Sciatic nerve (tissue), 2 donors: ENCODE measurements around the gene LRIG3. TPM values are rescaled to one million over a fixed set of nuclear protein-coding genes. Genes with fewer than 3 reads are reported as not detected.
"Not testable (repeated sequence)": the region's sequence is repeated elsewhere in the genome, so short reads cannot be mapped to it uniquely, and the experiment has no call there.

Source experiments
- ATAC-seq: fragments of 200-7000 bp; cut with Tn5 transposase; one replicate; pipeline ENCODE4 v1.9.1; 2020; ENCODE audit warnings: mild to moderate bottlenecking, moderate library complexity
- DNase-seq: peaks from one replicate; pipeline ENCODE4 v3.0.0-alpha.2; 2020; ENCODE audit warnings: low spot score
- intact Hi-C: fragments of 100-400 bp; cut with DNase I; formaldehyde crosslinking; loops from one replicate; pipeline ENCODE4 v1.14.2; 2022
- total RNA-seq: library from RNA; stranded (reverse); fragmentation: NEBNext Ultra II Directional; extraction: Animal tissue kit (Norgen Biotek cat#: 25700); gene quantifications from one replicate; pipeline ENCODE4 v1.2.1, GENCODE V29; 2021
- donor health status: DM: no; HTN: no; CAD: no.
- donor health status: DM: no; HTN: no; CAD: no.

The LRIG3 gene, protein sequence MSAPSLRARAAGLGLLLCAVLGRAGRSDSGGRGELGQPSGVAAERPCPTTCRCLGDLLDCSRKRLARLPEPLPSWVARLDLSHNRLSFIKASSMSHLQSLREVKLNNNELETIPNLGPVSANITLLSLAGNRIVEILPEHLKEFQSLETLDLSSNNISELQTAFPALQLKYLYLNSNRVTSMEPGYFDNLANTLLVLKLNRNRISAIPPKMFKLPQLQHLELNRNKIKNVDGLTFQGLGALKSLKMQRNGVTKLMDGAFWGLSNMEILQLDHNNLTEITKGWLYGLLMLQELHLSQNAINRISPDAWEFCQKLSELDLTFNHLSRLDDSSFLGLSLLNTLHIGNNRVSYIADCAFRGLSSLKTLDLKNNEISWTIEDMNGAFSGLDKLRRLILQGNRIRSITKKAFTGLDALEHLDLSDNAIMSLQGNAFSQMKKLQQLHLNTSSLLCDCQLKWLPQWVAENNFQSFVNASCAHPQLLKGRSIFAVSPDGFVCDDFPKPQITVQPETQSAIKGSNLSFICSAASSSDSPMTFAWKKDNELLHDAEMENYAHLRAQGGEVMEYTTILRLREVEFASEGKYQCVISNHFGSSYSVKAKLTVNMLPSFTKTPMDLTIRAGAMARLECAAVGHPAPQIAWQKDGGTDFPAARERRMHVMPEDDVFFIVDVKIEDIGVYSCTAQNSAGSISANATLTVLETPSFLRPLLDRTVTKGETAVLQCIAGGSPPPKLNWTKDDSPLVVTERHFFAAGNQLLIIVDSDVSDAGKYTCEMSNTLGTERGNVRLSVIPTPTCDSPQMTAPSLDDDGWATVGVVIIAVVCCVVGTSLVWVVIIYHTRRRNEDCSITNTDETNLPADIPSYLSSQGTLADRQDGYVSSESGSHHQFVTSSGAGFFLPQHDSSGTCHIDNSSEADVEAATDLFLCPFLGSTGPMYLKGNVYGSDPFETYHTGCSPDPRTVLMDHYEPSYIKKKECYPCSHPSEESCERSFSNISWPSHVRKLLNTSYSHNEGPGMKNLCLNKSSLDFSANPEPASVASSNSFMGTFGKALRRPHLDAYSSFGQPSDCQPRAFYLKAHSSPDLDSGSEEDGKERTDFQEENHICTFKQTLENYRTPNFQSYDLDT
- 54.2 TPM for total RNA-seq

DNA sequence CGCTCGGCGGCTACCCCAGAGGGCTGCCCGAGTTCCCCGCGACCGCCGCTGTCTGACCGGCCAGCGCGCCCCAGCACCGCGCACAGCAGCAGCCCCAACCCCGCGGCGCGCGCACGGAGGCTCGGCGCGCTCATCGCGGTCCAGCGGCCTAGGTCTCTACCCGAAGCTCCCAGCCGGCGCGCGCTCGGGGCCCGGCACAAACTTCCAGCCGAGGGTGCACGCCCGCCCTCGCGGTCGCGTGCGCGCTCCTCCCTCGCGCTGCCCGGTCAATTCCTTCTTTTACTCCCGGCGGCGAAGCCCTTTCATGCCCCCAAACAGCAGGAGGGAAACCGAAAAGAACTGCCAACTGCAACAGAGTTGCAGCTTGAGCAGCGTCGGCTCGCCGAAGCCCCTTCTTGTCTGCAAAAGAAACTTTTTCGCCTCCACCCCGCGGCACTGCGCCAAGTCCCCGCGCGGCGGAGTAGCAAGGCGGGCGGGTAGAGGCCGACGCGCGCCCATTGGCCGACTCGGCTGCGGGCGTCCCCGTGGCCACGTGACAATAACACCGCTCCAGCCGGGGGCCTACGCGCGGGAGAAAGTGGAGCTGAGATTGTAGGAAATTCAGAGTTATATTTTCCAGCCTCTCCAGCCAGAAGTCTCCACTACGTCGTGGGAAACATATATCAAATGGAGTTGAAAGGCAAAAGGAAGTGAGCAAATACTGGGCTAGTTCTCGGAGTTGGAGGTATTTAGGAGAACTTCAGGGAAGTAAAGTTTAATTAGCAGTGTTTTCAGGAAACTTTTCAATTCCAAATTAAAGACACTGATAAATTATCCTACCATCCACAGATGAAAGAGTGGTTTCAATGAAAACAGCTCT is at the start of gene LRIG3:
Gene LRIG3, minus strand, starts transcription at position 403 of the 859 bp plus-strand sequence. Its CDS starts 269 bp downstream, at position 134.
- peak; percentile 97 for ATAC-seq
- DNase-seq, result peak; percentile 94
- intact Hi-C loops, result no loop called here

DNA sequence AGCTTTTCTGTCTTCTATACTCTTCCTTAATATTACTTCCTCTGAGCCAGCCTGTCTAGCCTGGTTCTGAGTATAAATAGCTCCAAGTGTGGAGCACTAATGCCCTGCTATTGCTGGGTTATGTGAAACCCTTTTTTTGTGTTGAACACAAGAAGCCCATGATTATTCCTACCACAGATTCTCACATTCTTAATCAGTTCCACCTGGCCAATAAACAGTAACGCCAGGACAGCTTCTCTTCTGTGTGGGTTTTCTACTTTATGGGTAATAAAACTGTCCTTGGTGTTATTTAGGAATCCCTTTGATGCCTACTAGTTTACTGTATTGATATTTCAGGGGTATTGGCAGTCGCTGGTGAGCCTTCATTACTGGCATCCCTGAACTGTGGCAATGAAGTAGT is 48.9 kb upstream of the LRIG3 start:
- ATAC-seq, result no peak
- intact Hi-C loops, result no loop called here
- no peak for DNase-seq

DNA sequence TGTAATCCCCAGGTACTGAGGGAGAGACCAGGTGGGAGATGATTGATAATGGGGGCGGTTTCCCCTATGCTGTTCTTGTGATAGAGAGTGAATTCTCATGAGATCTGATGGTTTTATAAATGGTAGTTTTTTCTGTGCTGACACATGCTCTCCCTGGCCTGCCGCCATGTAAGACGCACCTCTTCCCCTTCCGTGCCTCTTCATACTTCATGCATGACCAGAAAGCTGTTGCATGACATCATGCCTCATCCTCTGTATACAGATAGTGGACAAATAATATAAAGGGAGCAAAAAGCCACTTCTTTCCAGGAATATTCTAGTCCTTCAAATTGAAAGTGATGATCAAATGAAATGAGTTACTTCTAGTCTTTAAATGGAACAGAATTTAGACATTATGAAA is 47.3 kb upstream of the LRIG3 start:
- intact Hi-C loops, result no loop called here
- ATAC-seq, result no peak

DNA sequence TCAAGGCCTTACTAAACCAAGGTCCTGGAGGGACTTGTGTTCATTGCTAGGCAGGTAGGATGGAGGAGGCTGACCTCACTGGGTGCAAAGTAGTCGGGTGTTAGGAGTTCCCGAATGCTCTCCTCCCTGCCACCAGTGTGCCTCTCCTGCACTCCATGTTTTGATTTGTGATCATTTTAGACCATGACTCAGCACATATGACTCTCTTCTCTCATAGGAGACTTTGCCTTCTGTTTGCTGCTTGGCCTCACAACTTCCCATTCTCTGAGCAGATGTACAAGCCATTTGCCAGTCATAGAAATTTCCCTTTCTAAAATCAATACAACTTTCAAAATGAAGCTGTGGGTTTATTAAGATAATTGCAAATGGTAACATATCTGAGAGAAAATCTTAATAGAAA is 46.6 kb upstream of the LRIG3 start:
- intact Hi-C loops, result no loop called here
- DNase-seq (no peak), ATAC-seq (no peak)

More for the DNA sequence above, 47.3 kb upstream of the LRIG3 start:
- no peak for DNase-seq

DNA sequence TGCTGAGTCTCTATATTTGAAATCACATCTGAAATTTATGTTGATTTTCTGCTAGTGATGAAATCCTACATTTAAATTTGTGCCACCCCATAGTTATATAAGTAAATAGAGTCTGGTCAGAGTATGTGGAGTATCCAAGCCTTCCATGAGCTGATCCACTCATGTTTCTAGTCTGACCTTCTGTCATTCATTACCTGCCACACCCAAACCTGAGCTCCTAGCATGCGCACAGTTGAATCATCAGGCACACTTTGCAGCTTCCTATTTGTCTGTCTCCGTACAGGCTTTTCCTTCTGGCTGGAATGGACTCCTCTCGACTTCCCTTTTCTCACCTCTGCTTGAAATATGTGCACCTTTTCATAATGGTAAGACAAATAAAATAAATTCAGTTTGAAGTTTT is 45.3 kb upstream of the LRIG3 start:
- intact Hi-C loops, result no loop called here
- ATAC-seq (no peak), DNase-seq (no peak)

DNA sequence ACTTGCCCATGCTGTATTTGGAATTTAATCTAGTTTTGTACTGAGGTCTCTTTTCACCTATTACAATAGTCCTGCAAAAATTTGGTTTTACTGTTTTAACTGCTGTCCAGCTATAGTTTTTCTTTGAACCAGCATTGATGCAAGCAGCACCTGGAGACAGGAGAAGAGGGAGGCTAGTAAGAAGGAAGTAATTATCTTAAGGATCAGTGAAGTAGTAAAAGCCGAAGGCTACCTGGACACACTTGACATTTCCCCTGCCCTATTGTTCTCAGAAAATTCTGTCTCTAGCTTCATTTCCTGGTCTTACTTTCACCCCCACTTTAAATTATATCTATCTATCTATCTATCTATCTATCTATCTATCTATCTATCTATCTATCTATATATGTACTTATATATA is 43.5 kb upstream of the LRIG3 start:
- DNase-seq (no peak), ATAC-seq (no peak)
- intact Hi-C loops, result no loop called here

DNA sequence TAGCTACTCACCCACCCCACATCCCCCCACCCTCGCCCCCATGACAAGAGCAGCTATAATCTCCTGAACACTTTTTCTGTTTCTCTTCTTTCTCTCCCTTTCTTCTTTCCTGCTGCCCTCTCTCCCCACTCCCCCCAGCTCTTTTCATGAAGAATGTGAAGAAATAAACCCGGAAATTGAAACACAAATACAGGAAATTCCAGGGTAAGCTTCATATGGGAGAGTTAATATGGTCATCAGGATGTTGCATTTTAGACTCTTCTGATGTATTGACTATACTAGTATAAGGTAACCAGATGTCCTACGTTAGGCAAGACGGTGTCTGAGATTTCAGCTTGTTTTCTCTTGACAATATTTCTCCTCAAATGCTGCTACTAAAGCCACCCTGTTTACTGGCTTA is 41.6 kb upstream of the LRIG3 start:
- intact Hi-C loops, result no loop called here
- DNase-seq (no peak), ATAC-seq (no peak)

DNA sequence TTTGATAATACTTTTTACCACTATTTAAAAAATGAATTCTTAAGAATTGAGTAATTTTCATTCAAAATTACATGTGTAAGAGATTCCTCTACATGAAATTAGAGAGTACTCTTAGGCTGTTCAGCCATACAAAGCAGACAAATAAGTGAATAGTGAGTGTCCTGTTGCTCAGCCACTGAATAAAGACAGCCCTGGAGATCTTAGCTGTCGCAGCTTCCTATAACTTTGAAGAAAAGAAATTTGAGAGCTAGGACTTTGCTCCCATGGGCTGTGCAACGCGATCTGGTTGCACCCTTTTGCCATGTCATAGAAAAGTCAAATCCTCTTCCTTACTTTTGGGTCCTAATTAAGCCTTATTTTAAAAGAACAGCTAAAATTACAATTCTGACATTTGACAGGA is 40.9 kb upstream of the LRIG3 start:
- DNase-seq (no peak), ATAC-seq (no peak)
- intact Hi-C loops, result no loop called here

DNA sequence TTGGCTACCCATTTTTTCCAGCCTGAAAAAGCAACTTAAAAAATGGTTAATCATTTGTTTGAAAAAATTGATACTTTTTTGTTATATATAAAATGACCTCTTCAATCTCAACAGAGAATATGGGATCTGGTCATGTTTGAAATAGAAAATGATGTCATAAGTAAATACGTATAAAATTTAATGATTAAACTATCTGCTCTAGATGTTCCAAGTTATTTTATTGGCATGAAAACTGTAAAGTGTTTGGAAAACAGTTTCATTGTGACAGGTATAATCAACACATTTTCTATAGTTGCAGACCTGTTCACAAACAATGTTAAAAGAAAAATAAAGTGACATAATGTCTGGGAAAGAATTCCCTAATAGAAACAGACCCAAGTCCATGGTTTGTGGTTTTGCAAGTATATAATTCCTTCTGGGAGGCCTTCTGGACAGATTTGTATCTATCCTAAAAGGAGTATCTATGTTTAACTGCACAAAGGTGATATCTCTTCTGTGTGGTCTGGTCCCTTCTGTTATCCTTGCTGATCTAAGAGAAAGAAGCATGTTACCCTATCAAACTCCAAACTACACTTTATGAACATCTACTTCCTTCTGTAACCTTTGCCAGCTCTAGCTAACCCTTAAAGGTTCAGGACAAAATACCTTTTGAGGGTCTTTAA is 39.5 kb upstream of the LRIG3 start:
- DNase-seq (no peak), ATAC-seq (no peak)
- intact Hi-C loops, result no loop called here

DNA sequence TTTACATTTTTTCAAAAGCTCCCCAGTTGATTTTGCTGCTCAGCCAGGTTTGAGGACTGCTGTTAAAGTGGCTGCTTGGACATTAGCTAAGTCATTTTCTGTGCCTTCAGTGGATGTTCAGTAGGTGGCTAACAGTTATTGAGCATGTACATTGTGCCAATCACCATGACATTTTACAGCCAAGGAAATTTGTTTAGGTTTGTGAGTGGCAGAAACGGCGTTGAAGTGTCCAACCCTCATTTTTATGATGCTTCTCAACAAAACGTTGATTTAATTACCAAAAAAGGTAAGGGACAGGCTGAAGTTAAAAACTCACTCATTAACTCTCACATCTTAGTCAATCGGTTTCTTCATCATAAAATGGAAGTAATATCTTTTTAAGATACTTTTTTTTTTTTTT is 37.0 kb upstream of the LRIG3 start:
- DNase-seq (no peak), ATAC-seq (no peak)
- intact Hi-C loops, result no loop called here

DNA sequence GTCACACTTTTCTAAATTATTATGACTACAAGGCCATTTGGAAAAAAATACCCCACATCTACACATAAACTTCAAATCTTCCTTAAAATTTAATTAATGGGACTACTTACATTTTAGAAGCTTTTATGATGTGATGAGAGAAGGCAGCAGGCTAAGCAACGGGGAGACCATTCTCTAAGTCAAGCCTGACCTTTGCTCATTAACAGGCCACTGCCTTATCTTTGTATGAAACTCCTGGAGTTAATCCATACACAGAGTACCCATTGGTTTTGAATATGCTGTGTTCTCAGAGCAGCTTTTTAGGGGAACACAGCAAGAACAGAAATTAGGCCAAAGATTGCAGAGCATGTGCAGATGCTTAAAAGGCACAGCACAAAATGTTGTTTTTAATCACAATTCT is 35.5 kb upstream of the LRIG3 start:
- no peak for ATAC-seq
- intact Hi-C loops, result no loop called here

DNA sequence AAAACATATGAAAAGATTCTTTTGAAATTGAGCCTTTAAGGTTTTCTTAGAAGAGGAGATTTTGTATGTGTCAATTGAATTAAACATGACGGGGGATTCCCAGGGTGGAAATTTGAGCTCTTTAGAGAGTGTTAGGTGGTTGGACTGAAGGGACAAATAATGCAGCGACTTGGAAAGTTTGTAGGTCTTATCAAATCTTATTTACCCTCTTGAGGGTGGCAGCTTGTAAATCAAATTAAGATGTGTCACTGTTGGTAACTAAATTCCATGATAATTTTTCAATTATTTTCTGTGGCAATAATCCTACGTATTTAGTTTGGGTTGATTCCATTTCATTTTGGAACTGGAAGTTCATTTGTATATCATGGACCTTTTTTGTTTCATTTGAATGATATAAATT is 33.7 kb upstream of the LRIG3 start:
- intact Hi-C loops, result no loop called here
- no peak for DNase-seq
- ATAC-seq, result no peak

More for the DNA sequence above, 35.5 kb upstream of the LRIG3 start:
- no peak for DNase-seq

DNA sequence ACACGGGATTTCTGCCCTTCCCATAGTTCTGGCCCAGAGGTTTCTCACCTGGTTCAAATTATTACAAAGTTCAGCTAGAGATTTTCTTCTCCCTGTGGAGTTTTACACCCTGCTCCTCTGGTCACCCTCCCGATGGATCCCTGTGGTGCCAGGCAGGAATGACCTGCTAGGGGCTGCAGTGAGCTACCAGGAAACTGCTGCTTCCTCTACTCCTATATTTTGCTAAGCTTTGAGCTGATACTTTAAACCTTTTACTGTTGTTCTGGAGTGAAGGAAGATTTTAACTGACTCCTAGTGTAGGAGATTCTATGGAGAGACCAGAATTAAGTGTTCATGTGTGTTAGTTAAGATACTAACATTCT is 30.4 kb upstream of the LRIG3 start:
- intact Hi-C loops, result no loop called here
- ATAC-seq (no peak), DNase-seq (no peak)

DNA sequence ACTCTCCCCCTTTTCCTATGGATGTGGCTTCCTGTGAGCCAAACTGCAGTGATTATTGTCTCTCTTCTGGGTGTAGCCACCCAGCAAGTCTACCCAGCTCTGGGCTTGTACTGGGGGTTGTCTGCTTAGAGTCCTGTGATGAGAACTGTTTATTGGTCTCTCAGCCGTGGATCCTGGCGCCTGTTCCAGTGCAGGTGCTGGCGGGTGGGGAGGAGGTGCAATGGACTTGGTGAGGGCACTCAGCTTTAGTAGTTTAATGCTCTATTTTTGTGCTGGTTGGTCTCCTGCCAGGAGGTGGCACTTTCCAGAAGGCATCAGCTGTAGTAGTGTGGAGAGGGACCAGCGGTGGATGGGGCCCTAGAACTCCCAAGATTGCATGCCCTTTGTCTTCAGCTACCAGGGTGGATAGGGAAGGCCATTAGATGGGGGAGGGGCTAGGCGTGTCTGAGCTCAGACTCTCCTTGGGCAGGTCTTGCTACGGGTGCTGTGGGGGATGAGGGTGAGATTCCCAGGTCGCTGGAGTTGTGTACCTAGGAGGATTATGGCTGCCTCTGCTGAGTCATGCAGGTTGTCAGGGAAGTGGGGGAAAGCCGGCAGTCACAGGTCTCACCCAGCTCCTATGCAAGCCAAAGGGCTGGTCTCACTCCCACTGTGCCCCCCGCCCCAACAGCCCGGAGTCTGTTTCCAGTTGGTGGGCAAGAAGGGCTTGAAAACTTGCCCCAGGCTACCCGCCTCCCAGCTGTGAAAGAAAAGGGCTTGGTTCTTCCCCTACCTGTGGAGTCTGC is 29.8 kb upstream of the LRIG3 start:
- ATAC-seq, DNase-seq, intact Hi-C loops: not testable (repeated sequence)

DNA sequence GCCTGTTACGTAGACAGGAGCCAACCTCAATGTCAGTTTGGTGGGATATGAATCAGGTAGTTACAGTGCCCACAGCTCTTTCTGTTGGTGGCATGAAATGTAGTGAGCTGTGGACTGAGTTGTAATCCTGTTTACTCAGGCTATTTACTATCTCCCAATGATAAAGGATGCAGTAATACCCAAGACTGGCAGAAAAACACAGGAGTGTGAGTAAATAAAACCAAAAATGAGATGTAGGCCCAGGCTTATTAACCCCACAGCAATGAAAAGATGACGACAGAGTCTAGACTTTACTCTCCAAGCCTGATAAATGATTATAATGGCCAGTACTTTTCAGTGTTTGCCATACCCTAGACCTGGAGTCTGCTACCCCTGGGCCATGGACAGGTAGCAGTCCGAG is 22.8 kb upstream of the LRIG3 start:
- intact Hi-C loops, result no loop called here
- DNase-seq (no peak), ATAC-seq (no peak)

DNA sequence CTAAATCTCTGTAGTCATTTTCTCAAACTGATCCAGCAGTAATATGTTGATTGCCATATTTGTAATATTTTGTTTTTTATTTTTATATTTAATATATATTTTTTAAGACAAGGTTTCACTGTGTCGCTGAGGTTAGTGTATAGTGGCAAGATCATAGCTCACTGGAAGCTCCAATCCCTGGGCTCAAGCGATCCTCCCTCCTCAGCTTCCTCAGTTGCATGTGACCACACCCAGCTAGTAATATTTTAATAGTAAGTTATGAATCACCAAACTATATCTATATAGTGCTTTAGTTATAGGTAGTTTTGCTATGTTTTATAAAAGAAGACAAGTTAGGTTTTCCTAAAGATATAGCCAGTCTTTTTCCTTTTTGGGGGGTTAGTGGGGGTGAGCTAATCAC is 22.0 kb upstream of the LRIG3 start:
- no peak for ATAC-seq
- intact Hi-C loops, result no loop called here
- DNase-seq, result no peak

DNA sequence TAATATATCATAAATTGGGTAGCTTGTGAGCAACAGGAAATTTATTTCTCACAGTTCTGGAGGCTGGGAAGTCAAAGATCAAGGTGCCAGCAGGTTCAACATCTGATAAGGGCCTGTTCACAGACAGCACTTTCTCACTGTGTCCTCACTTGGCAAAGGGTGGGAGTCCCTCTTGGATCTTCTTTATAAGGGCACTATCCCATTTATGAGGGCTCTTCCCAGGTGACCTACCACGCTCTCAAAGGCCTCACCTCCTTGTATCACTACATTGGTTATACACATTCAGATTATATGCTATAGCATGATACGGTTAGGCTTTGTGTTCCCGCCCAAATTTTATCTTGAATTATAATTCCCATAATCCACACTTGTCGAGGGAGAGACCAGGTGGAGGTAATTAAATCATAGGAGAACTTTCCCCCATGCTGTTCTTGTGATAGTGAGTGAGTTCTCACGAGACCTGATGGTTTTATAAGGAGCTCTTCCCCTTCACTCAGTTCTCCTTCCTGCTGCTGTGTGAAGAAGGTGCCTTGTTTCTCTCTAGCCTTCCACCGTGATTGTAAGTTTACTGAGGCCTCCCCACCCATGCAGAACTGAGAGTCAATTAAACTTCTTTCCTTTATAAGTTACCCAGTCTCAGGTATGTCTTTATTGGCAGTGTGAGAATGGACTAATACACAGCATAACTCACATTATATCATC is 19.2 kb upstream of the LRIG3 start:
- no peak for DNase-seq
- intact Hi-C loops, result no loop called here
- ATAC-seq, result no peak
